Non-pigmented ciliary epithelial cell (primary cell): Measurements from ENCODE around the gene MDN1.

Source experiments
- DNase-seq: peaks from one replicate; pipeline ENCODE4 v3.0.0-alpha.2; 2010; ENCODE audit warnings: low read depth

Gene MDN1

DNA sequence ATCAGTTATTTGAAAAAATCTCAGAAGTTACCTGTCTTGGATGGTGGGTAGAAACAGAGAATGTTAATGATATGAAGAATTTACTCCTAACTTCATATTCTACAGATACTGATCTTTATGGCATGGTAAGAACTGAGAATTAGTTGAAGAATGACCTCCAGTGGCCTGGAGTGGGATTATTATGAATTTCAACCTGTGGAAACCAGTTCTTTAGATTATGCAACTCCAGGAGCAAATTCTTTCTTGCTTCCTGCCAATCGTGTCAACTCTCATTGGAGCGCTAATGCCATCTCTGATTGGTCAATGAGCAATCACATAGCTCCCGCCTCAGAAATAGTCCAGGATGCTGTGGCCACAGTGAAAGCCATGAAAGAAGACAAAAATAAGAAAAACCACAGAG is 221.6 kb downstream of the MDN1 start:
- no peak for DNase-seq

GRCh38 chr6:89597372-89597771 is 222.2 kb downstream of the MDN1 start:
- no peak for DNase-seq

- no peak for DNase-seq
These were observed 223.1 kb downstream of the MDN1 start for GRCh38 chr6:89596484-89596883.

- no peak for DNase-seq
These were observed 223.5 kb downstream of the MDN1 start for GRCh38 chr6:89596056-89596455.
